ENCODE results near the gene USP49. TPM values are rescaled to one million over a fixed set of nuclear protein-coding genes. Genes with fewer than 3 reads are reported as not detected.

USP49 gene
- total RNA-seq, 4 donors from 2014 or later = 2.9 to 17.1 (median 4.1) TPM

DNA sequence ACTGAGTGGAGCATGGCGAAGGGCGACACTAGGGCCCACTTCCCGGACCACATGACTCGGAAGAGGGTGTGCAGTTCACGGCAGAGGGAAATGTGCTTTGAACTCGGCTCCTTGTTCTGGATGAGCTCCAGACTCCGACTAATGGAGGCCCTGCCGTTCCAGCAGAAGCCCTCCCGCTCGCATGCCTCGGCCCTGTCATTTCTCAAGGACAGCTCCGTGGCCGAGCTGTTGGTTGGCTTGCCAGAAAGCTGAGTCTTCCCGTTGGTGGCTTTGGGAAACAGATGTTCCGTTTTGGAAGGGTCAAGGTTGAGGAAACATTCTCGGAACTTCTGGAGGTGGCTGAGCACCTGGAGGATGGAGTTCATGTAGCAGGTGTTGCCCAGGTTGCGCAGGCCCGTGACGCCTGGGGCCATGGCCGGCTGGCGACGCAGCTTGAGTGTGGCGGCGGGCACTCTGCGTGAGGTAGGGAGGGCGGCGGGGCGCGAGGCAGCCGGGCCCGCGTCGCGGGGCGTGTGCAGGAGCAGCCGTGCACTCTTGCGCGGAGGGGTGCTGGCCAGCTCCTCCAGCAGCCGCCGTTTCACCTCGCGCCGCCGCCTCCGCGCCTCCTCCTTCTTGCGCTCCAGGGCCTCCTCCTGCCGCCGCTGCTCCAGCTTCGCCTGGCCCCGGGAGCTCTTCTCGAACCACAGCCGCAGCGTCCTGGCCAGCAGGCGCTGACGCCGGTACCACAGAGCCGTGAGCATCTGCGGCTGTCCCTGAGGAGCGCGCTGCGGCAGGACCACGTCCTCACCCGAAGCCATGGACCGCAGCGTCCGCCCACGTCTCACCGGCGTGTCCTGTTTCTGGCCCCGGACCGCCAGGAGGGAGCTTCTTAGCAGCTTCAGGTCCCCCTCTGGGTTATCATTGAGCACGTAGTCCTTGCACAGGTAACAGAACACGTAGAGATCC, 89.1 kb downstream of the USP49 start:
- H3K4me1 ChIP-seq = no peaks in the 10 kb centered on the region
- H3K27ac ChIP-seq = no peak overlapping the region
- H3K4me3 ChIP-seq = no peak overlapping the region
- WGBS = 95% methylated on average over 68 of the region's 74 CpGs
- H3K36me3 ChIP-seq = peaks cover 14% of the 10 kb centered on the region
- TF ChIP-seq POLR2A (IDR thresholded peaks at IDR 0.05) (no peak), EP300 (IDR thresholded peaks at IDR 0.05) (no peak), POLR2AphosphoS5 (IDR thresholded peaks at IDR 0.05) (no peak)
- TF ChIP-seq, protein P1, sequence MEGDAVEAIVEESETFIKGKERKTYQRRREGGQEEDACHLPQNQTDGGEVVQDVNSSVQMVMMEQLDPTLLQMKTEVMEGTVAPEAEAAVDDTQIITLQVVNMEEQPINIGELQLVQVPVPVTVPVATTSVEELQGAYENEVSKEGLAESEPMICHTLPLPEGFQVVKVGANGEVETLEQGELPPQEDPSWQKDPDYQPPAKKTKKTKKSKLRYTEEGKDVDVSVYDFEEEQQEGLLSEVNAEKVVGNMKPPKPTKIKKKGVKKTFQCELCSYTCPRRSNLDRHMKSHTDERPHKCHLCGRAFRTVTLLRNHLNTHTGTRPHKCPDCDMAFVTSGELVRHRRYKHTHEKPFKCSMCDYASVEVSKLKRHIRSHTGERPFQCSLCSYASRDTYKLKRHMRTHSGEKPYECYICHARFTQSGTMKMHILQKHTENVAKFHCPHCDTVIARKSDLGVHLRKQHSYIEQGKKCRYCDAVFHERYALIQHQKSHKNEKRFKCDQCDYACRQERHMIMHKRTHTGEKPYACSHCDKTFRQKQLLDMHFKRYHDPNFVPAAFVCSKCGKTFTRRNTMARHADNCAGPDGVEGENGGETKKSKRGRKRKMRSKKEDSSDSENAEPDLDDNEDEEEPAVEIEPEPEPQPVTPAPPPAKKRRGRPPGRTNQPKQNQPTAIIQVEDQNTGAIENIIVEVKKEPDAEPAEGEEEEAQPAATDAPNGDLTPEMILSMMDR (IDR thresholded peaks at IDR 0.05) = no peak
- no peaks in the 10 kb centered on the region for H3K27me3 ChIP-seq
- no peak for DNase-seq (ENCODE audit: low spot score in 2 of 2)
- no peaks in the 10 kb centered on the region for H3K9me3 ChIP-seq

DNA sequence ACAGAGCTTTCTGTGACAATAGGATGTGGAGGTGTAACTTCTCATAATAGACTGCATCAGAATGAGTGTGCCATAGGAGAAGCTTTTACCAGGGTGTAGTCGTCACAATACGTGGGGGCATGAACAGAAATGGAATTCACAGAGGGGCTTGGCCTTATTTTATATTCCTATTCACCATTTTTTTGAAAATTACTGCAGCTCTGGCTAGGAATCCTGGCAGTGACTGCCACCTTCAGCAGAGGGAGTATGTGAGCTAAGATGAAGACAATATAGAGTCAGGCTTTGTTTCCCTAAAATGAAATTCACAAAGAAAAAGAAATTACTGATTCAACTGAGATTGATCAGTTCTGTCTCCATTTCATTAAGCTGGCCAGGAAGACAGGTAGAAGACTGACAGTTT, 93.8 kb downstream of the USP49 start:
- WGBS = 85% methylated on average over 2 of the region's 2 CpGs
- Histone ChIP-seq H3K27me3 (no peaks in the 10 kb centered on the region), H3K36me3 (peaks cover 27% of the 10 kb centered on the region), H3K27ac (no peak overlapping the region), H3K4me3 (no peak overlapping the region), H3K4me1 (no peaks in the 10 kb centered on the region), H3K9me3 (no peaks in the 10 kb centered on the region)
- DNase-seq (ENCODE audit: low spot score in 2 of 2) = no peak
- TF ChIP-seq POLR2A (IDR thresholded peaks at IDR 0.05) (no peak), EP300 (IDR thresholded peaks at IDR 0.05) (no peak), POLR2AphosphoS5 (IDR thresholded peaks at IDR 0.05) (no peak)
- TF ChIP-seq, protein P1 (IDR thresholded peaks at IDR 0.05) = no peak

DNA sequence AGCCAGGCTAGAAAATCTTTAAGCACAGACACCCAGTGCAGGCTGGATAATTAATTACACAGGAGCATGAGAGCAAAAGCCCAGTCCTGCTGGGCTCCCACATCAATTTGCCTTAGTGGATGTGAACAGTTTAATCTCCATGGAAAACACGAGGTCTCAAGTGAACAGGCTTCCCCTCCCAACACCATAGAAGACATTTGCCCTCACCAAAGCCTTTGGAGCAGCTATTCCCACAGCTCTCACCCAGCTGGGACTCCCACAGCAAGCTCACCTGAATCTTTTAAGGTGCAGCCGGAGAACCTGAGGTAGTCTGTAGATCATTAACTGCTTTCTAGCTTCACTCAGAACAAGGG, 95.6 kb downstream of the USP49 start:
- DNase-seq (ENCODE audit: low spot score in 2 of 2) = no peak
- H3K4me3 ChIP-seq = no peak overlapping the region
- H3K27me3 ChIP-seq = no peaks in the 10 kb centered on the region
- WGBS = 95% methylated on average over 2 of the region's 2 CpGs
- no peaks in the 10 kb centered on the region for H3K9me3 ChIP-seq
- no peak for TF ChIP-seq POLR2AphosphoS5 (IDR thresholded peaks at IDR 0.05)
- no peak for TF ChIP-seq EP300 (IDR thresholded peaks at IDR 0.05)
- TF ChIP-seq, protein P1 (IDR thresholded peaks at IDR 0.05) = no peak
- TF ChIP-seq POLR2A (IDR thresholded peaks at IDR 0.05) = no peak
- no peak overlapping the region for H3K27ac ChIP-seq
- no peaks in the 10 kb centered on the region for H3K4me1 ChIP-seq
- H3K36me3 ChIP-seq = peaks cover 28% of the 10 kb centered on the region

DNA sequence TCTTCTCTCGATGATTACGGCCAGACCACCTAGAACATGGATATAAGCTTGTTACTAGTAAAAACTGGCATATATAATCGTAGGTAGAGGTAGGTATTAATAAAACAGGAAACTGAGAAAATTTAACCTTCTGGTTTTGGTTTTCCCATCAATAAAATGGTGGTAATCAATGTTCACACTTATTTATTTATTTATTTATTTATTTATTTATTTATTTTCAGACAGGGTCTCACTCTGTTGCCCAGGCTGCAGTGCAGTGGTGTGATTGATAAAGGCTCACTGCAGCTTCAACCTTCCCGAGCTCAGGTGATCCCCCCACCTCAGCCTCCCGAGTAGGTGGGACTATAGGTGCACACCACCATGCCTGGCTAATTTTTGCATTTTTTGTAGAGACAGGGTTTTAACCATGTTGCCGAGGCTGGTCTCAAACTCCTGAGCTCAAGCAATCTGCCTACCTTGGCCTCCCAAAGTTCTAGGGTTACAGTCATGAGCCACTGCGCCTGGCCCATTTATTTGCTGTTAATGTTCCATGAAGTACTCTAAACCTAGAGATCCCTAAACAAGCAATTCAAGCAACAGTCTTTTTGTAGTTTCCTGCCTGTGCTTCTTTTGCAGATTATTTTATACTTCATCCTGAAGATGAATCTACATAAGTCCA, 96.1 kb downstream of the USP49 start:
- H3K27me3 ChIP-seq = no peaks in the 10 kb centered on the region
- TF ChIP-seq, protein P1 (IDR thresholded peaks at IDR 0.05) = no peak
- TF ChIP-seq POLR2A (IDR thresholded peaks at IDR 0.05) (no peak), EP300 (IDR thresholded peaks at IDR 0.05) (no peak), POLR2AphosphoS5 (IDR thresholded peaks at IDR 0.05) (no peak)
- no peak overlapping the region for H3K4me3 ChIP-seq
- 95% methylated on average over 7 of the region's 7 CpGs for WGBS
- H3K36me3 ChIP-seq = peaks cover 28% of the 10 kb centered on the region
- no peak overlapping the region for H3K27ac ChIP-seq
- DNase-seq (ENCODE audit: low spot score in 2 of 2) = no peak
- H3K9me3 ChIP-seq = no peaks in the 10 kb centered on the region
- H3K4me1 ChIP-seq = no peaks in the 10 kb centered on the region

DNA sequence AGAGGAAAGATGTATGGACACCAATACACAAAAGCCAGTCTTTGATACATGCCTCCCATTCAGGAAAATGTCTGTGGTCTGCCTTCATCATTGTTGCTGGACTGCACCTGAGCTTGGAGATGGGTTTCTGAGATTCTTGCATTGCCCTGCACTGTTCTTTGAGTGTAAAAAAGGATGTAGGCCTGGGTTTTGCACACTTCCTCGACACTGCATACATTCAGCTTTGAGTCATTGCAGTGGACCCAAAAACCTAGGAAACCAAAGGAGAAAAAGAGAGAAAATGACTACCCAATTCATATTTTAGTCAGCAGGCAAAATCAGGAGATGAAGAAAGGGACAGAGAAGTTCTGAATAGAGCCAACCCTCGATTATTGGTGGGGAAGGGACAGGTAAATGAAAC, 98.7 kb downstream of the USP49 start:
- WGBS = 83% methylated on average over 2 of the region's 2 CpGs

More for the DNA sequence above, 98.7 kb downstream of the USP49 start:
- Histone ChIP-seq H3K4me1 (no peaks in the 10 kb centered on the region), H3K27me3 (no peaks in the 10 kb centered on the region), H3K4me3 (no peak overlapping the region), H3K36me3 (peaks cover 46% of the 10 kb centered on the region), H3K27ac (no peak overlapping the region), H3K9me3 (no peaks in the 10 kb centered on the region)
- TF ChIP-seq POLR2AphosphoS5 (IDR thresholded peaks at IDR 0.05) (no peak), EP300 (IDR thresholded peaks at IDR 0.05) (no peak), POLR2A (IDR thresholded peaks at IDR 0.05) (no peak)
- TF ChIP-seq, protein P1 (IDR thresholded peaks at IDR 0.05) = no peak
- DNase-seq (ENCODE audit: low spot score in 2 of 2) = no peak
